B cell (primary cell): ENCODE data around the gene KLF11. TPM values are rescaled to one million over a fixed set of nuclear protein-coding genes. Genes with fewer than 3 reads are reported as not detected.

Experiments
- ATAC-seq: fragments of 200-7000 bp; cut with Tn5 transposase; one replicate; pipeline ENCODE4 v1.10.0; 2021; ENCODE audit warnings: low read depth, mild to moderate bottlenecking, moderate number of reproducible peaks, moderate library complexity
- CTCF ChIA-PET: fragments of 350-600 bp; sonication (Branson Sonifier 250); formaldehyde crosslinking; loops from one replicate; lab custom pipeline; 2021; ENCODE audit warnings: antibody characterized with exemption, inconsistent platforms; lab: Charles Lee
- POLR2A ChIA-PET: fragments of 350-600 bp; sonication (Branson Sonifier 250); formaldehyde crosslinking; loops from one replicate; lab custom pipeline; 2021; ENCODE audit warnings: antibody characterized with exemption; lab: Charles Lee
- DNase-seq: peaks from one replicate; pipeline ENCODE4 v3.0.0; 2013
- H2AFZ ChIP-seq: 2 replicates; pipeline ENCODE4 v1.6.1; 2012; ENCODE audit warnings: mild to moderate bottlenecking, low read depth, low read length; ENCODE audit not compliant: insufficient read depth, poor library complexity, severe bottlenecking
- H3K27ac ChIP-seq, 2 donors: 1 replicate in 1 of 2; 2 replicates in 1 of 2; pipeline ENCODE4 v1.5.1; 2012 to 2013; ENCODE audit warnings: low read length in 2 of 2, mild to moderate bottlenecking in 2 of 2, moderate library complexity in 1 of 2
- H3K27me3 ChIP-seq, 4 experiments: fragments of 200-600 bp in 1 of 4; sonication (generic) in 1 of 4; replicated peaks in 1 of 4; 1 replicate in 2 of 4; 2 replicates in 2 of 4; pipeline versions ENCODE4 v1.6.1 to v1.7.0; 2013 to 2016; ENCODE audit warnings: low read length in 3 of 4, mild to moderate bottlenecking in 2 of 4, mixed read lengths in 1 of 4, moderate library complexity in 1 of 4; ENCODE audit not compliant: insufficient read depth in 4 of 4, control insufficient read depth in 3 of 4; ENCODE audit errors: control extremely low read depth in 1 of 4
- H3K36me3 ChIP-seq, 2 experiments: replicated peaks in 1 of 2; 1 replicate in 1 of 2; 2 replicates in 1 of 2; pipeline versions ENCODE4 v1.6.1 to v1.7.1; 2013; ENCODE audit warnings: low read length in 1 of 2; ENCODE audit not compliant: insufficient read depth in 2 of 2, control insufficient read depth in 1 of 2; ENCODE audit errors: control extremely low read depth in 1 of 2, extremely low read depth in 1 of 2
- H3K4me1 ChIP-seq, 2 donors: fragments of 200-600 bp in 1 of 2; sonication (generic) in 1 of 2; 1 replicate in 1 of 2; 2 replicates in 1 of 2; pipeline versions ENCODE4 v1.5.1 to v1.6.1; 2013 to 2017; ENCODE audit warnings: low read length in 2 of 2; ENCODE audit not compliant: control insufficient read depth in 2 of 2, insufficient read depth in 2 of 2
- H3K4me2 ChIP-seq: replicated peaks from 2 replicates; pipeline ENCODE3; 2012; ENCODE audit warnings: mild to moderate bottlenecking, low read depth, low read length; ENCODE audit not compliant: poor library complexity, severe bottlenecking
- H3K4me3 ChIP-seq, 5 experiments: fragments of 200-600 bp in 1 of 5; sonication (generic) in 1 of 5; 1 replicate in 3 of 5; 2 replicates in 2 of 5; pipeline versions ENCODE4 v1.5.1 to v1.7.0; 2011 to 2016; ENCODE audit warnings: low read length in 4 of 5, mild to moderate bottlenecking in 4 of 5, low read depth in 2 of 5, control low read depth in 1 of 5, moderate library complexity in 1 of 5; ENCODE audit not compliant: insufficient read depth in 1 of 5; ENCODE audit errors: control extremely low read depth in 1 of 5, extremely low read depth in 1 of 5
- H3K79me2 ChIP-seq: fragments of 200-600 bp; sonication (generic); one replicate; pipeline ENCODE4 v1.6.0; 2016; ENCODE audit warnings: low read length; ENCODE audit not compliant: control insufficient read depth, insufficient read depth
- H3K9ac ChIP-seq: fragments of 200-600 bp; sonication (generic); 2 replicates; pipeline ENCODE4 v1.6.1; 2017; ENCODE audit warnings: mild to moderate bottlenecking, low read length, moderate library complexity
- H3K9me3 ChIP-seq, 3 donors: one replicate each; pipeline versions ENCODE4 v1.6.1 to v1.7.1; 2013; ENCODE audit warnings: low read length in 2 of 3; ENCODE audit not compliant: control insufficient read depth in 2 of 3, insufficient read depth in 1 of 3; ENCODE audit errors: control extremely low read depth in 1 of 3
- H4K20me1 ChIP-seq: 2 replicates; pipeline ENCODE4 v1.6.0; 2012; ENCODE audit warnings: mild to moderate bottlenecking, low read length; ENCODE audit not compliant: insufficient read depth, control insufficient read depth, poor library complexity, severe bottlenecking
- H3K27ac Mint-ChIP-seq: one replicate; pipeline ENCODE4 v1.8.0; 2021; ENCODE audit warnings: mixed read lengths
- H3K27me3 Mint-ChIP-seq: one replicate; pipeline ENCODE4 v1.8.0; 2021; ENCODE audit warnings: mixed read lengths
- H3K4me1 Mint-ChIP-seq: one replicate; pipeline ENCODE4 v1.8.0; 2021; ENCODE audit warnings: mixed read lengths
- H3K4me3 Mint-ChIP-seq: one replicate; pipeline ENCODE4 v1.8.0; 2021; ENCODE audit warnings: mixed read lengths
- H3K9me3 Mint-ChIP-seq: one replicate; pipeline ENCODE4 v1.8.0; 2022; ENCODE audit warnings: mixed read lengths; ENCODE audit not compliant: insufficient read depth
- CTCF ChIP-seq: fragments of 200-600 bp; IDR thresholded peaks from one replicate; pipeline ENCODE4 v1.8.0; 2022; ENCODE audit warnings: antibody characterized with exemption, mild to moderate bottlenecking
- EZH2 ChIP-seq: IDR thresholded peaks from 2 replicates; pipeline ENCODE4 v1.6.1; 2012; ENCODE audit warnings: borderline replicate concordance, low read depth, mild to moderate bottlenecking, moderate library complexity, low read length; ENCODE audit not compliant: insufficient read depth, poor library complexity, severe bottlenecking
- WGBS: methylation state at CpG from one replicate; pipeline ENCODE4 v1.1.5; 2013; ENCODE audit warnings: missing lambda C conversion rate; ENCODE audit not compliant: insufficient coverage; 5-methylcytosine and 5-hydroxymethylcytosine counted together
- intact Hi-C: fragments of 100-400 bp; cut with micrococcal nuclease; formaldehyde crosslinking; loops from one replicate; pipeline ENCODE4 v1.10.0; 2022
- polyA plus RNA-seq: library from polyadenylated mRNA; depleted of rRNA; stranded (reverse); fragments of >200 nt; gene quantifications from 2 replicates; pipeline ENCODE4 v1.2.3, GENCODE V29; 2012
- total RNA-seq, 2 donors: library from RNA; stranded (reverse); fragments of 120-200 nt in 1 of 2; gene quantifications; 1 replicate in 1 of 2; 2 replicates in 1 of 2; pipeline versions ENCODE4 v1.2.3 to v1.2.4, GENCODE V29; 2013 to 2022

The KLF11 gene
- total and polyA plus RNA-seq, 2 donors (not counting 1 experiment from before 2014, with no cell fraction given), result 20.8 to 48.4 TPM

GRCh38 chr2:10059552-10060335, 16.4 kb downstream of the KLF11 start:
- no peaks in the 10 kb centered on the region for H3K79me2 ChIP-seq
- ChIA-PET CTCF (interaction anchor here (0.7 to 1.2 kb wide), 6 partner anchors 11 to 246 kb away, joined by 3 to 5 read pairs (median 3); no protein-coding TSS in a partner anchor), POLR2A (no interaction called here)

GRCh38 chr2:10061221-10061925, 18.0 kb downstream of the KLF11 start:
- Histone ChIP-seq H3K9me3 (no peaks in the 10 kb centered on the region), H3K27ac (no peak overlapping the region), H3K4me3 (no peak overlapping the region), H3K9ac (no peak overlapping the region), H3K27me3 (peaks cover 0 to 5% (median 0%) of the 10 kb centered on the region in 4 experiments), H3K4me1 (peaks cover 0 to 7% of the 10 kb centered on the region in 2 donors), H3K79me2 (no peaks in the 10 kb centered on the region), H2AFZ (no peak overlapping the region), H3K36me3 (no peaks in the 10 kb centered on the region), H4K20me1 (no peaks in the 10 kb centered on the region), H3K4me2 (no peak overlapping the region)
- no peak for ATAC-seq
- Mint-ChIP-seq H3K4me1 (peaks cover 2% of the 10 kb centered on the region), H3K27me3 (peaks cover 3% of the 10 kb centered on the region), H3K27ac (no peak overlapping the region), H3K4me3 (no peak overlapping the region), H3K9me3 (no peaks in the 10 kb centered on the region)
- TF ChIP-seq EZH2, result no peak
- TF ChIP-seq CTCF, result no peak
- WGBS, result 93% methylated on average over 3 of the region's 9 CpGs
- no peak for DNase-seq
- ChIA-PET CTCF (interaction anchor here (0.7 to 1.0 kb wide), 3 partner anchors 13 to 422 kb away, joined by 3 to 4 read pairs (median 3); no protein-coding TSS in a partner anchor), POLR2A (interaction anchor here (0.6 kb wide), 1 partner anchor 28 kb away, joined by 3 read pairs; no protein-coding TSS in a partner anchor)
- intact Hi-C loops, result no loop called here

More at GRCh38 chr2:10059552-10060335, 16.4 kb downstream of the KLF11 start:
- intact Hi-C loops, result no loop called here
- H3K27me3 Mint-ChIP-seq, result peaks cover 3% of the 10 kb centered on the region
- Histone ChIP-seq H3K9me3 (no peaks in the 10 kb centered on the region), H3K4me1 (peaks cover 0 to 7% of the 10 kb centered on the region in 2 donors), H3K4me3 (no peak overlapping the region), H3K9ac (no peak overlapping the region), H2AFZ (no peak overlapping the region), H3K27ac (no peak overlapping the region), H3K36me3 (peaks cover 1 to 9% of the 10 kb centered on the region in 2 experiments), H4K20me1 (peaks cover 6% of the 10 kb centered on the region), H3K4me2 (no peak overlapping the region), H3K27me3 (peaks cover 0 to 10% (median 0%) of the 10 kb centered on the region in 4 experiments)
- no peak overlapping the region for H3K4me3 Mint-ChIP-seq
- no peak for DNase-seq
- H3K27ac Mint-ChIP-seq, result no peak overlapping the region
- TF ChIP-seq EZH2, result no peak
- H3K9me3 Mint-ChIP-seq, result no peaks in the 10 kb centered on the region
- no peak for ATAC-seq
- WGBS, result 91% methylated on average over 20 of the region's 20 CpGs
- H3K4me1 Mint-ChIP-seq, result peaks cover 2% of the 10 kb centered on the region
